Transverse colon (tissue), 4 donors: ENCODE results near the gene SPATA13. TPM values are rescaled to one million over a fixed set of nuclear protein-coding genes. Genes with fewer than 3 reads are reported as not detected.
"Not testable (repeated sequence)": the region's sequence is repeated elsewhere in the genome, so short reads cannot be mapped to it uniquely, and the experiment has no call there.

Experiments used
- DNase-seq: peaks from one replicate; pipeline ENCODE4 v3.0.0-alpha.2; 2019
- H3K27ac ChIP-seq, 4 donors: fragments of 200-600 bp; sonication (generic); 2 replicates each; pipeline ENCODE4 v1.5.1; 2016 to 2018; ENCODE audit warnings: inconsistent platforms in 4 of 4
- H3K27me3 ChIP-seq: fragments of 200-600 bp; sonication (generic); 2 replicates; pipeline ENCODE4 v1.5.1; 2017; ENCODE audit warnings: inconsistent platforms
- H3K36me3 ChIP-seq, 4 donors: fragments of 200-600 bp; sonication (generic); 2 replicates each; pipeline ENCODE4 v1.5.1; 2017 to 2019; ENCODE audit warnings: inconsistent platforms in 4 of 4
- H3K4me1 ChIP-seq, 4 donors: fragments of 200-600 bp; sonication (generic); 2 replicates each; pipeline ENCODE4 v1.5.1; 2017 to 2020; ENCODE audit warnings: inconsistent platforms in 4 of 4
- H3K4me3 ChIP-seq, 4 donors: fragments of 200-600 bp; sonication (generic); 1 replicate in 1 of 4; 2 replicates in 3 of 4; pipeline versions ENCODE4 v1.5.1 to v1.6.1; 2017 to 2019; ENCODE audit warnings: inconsistent platforms in 4 of 4
- H3K9me3 ChIP-seq, 2 donors: fragments of 200-600 bp; sonication (generic); 2 replicates each; pipeline ENCODE4 v1.5.1; 2017 to 2019; ENCODE audit warnings: inconsistent platforms in 2 of 2
- CTCF ChIP-seq, 5 experiments: fragments of 200-600 bp in 3 of 5; fragments of 450-650 bp in 2 of 5; sonication (generic) in 3 of 5; IDR thresholded peaks; 1 replicate in 2 of 5; 2 replicates in 3 of 5; pipeline ENCODE4 v1.5.1; 2016 to 2017; ENCODE audit warnings: antibody characterized with exemption in 5 of 5, inconsistent platforms in 3 of 5, mild to moderate bottlenecking in 2 of 5, moderate library complexity in 1 of 5
- EP300 ChIP-seq: sonication (generic); formaldehyde crosslinking; IDR thresholded peaks from one replicate; pipeline ENCODE4 v1.6.1; 2017; ENCODE audit warnings: antibody characterized with exemption, low read depth
- POLR2A ChIP-seq: fragments of 450-650 bp; IDR thresholded peaks from one replicate; pipeline ENCODE4 v1.6.1; 2016; ENCODE audit warnings: antibody characterized with exemption, mild to moderate bottlenecking, moderate library complexity
- POLR2AphosphoS5 ChIP-seq, 3 donors: sonication (generic); formaldehyde crosslinking; IDR thresholded peaks; one replicate each; pipeline ENCODE4 v1.6.1; 2016; ENCODE audit warnings: antibody characterized with exemption in 3 of 3
- WGBS, 2 donors: methylation state at CpG; one replicate each; pipeline ENCODE4 v1.1.5; 2018; ENCODE audit warnings: low coverage in 1 of 2; 5-methylcytosine and 5-hydroxymethylcytosine counted together
- in situ Hi-C, 4 donors: fragments of 200-750 bp; cut with MboI; loops; one replicate each; pipeline versions ENCODE4 v1.15.0 to v1.15.1; 2017; ENCODE audit warnings: low sequenced_read_pairs in 3 of 4, low pct_ligation_motif_present in 1 of 4, low pct_unique_long_range_greater_than_20kb in 1 of 4
- intact Hi-C: fragments of 100-400 bp; cut with DNase I; formaldehyde crosslinking; loops from one replicate; pipeline ENCODE4 v1.15.1; 2023; ENCODE audit warnings: low total_unique reads
- total RNA-seq, 4 donors: library from RNA; depleted of rRNA; stranded (reverse); fragments of >200 nt; gene quantifications; one replicate each; pipeline ENCODE4 v1.1.0, GENCODE V29; 2016

The SPATA13 gene
- total RNA-seq, 4 donors from 2014 or later, result 85.1 to 612 (median 228) TPM

GRCh38 chr13:24306632-24307031 lies 146.1 kb downstream of the SPATA13 start:
- intact Hi-C loops (no loop called here), in situ Hi-C loops (no loop called here)
- H3K36me3 ChIP-seq, result no peaks in the 10 kb centered on the region
- no peaks in the 10 kb centered on the region for H3K27me3 ChIP-seq
- TF ChIP-seq EP300, result no peak
- no peak for TF ChIP-seq POLR2AphosphoS5 (IDR thresholded peaks at IDR 0.05)
- TF ChIP-seq CTCF (IDR thresholded peaks at IDR 0.05), result no peak
- no peak for TF ChIP-seq POLR2A
- no peak overlapping the region for H3K4me3 ChIP-seq
- H3K9me3 ChIP-seq, result no peaks in the 10 kb centered on the region
- DNase-seq, result no peak
- peak overlapping the region in 1 of 4 donors; percentile 36 for H3K27ac ChIP-seq
- H3K4me1 ChIP-seq, result peaks cover 0 to 10% (median 3%) of the 10 kb centered on the region in 4 donors
- 79 to 88% methylated on average over 1 of the region's 1 CpG for WGBS, 2 donors

GRCh38 chr13:24307211-24308067 lies 146.9 kb downstream of the SPATA13 start:
- 58 to 80% methylated on average over 7 to 27 of the region's 27 CpGs for WGBS, 2 donors
- H3K9me3 ChIP-seq, result no peaks in the 10 kb centered on the region
- no peak overlapping the region for H3K4me3 ChIP-seq
- DNase-seq, result peak; percentile 33
- H3K27ac ChIP-seq, result peak overlapping the region in 2 of 4 donors; percentile 18 to 36
- H3K27me3 ChIP-seq, result no peaks in the 10 kb centered on the region
- H3K4me1 ChIP-seq, result peaks cover 0 to 10% (median 3%) of the 10 kb centered on the region in 4 donors
- in situ Hi-C loops (no loop called here), intact Hi-C loops (loop anchor here (1.0 kb wide), 1 partner anchor 26 kb away; no protein-coding TSS in a partner anchor)
- no peaks in the 10 kb centered on the region for H3K36me3 ChIP-seq
- no peak for TF ChIP-seq CTCF (IDR thresholded peaks at IDR 0.05)
- TF ChIP-seq EP300, result no peak
- TF ChIP-seq POLR2A, result no peak
- no peak for TF ChIP-seq POLR2AphosphoS5 (IDR thresholded peaks at IDR 0.05)

- TF ChIP-seq EP300 (no peak), POLR2A (no peak), POLR2AphosphoS5 (IDR thresholded peaks at IDR 0.05) (no peak), CTCF (IDR thresholded peaks at IDR 0.05) (no peak)
- intact Hi-C loops, result loop anchor here (1.0 kb wide), 1 partner anchor 27 kb away; no protein-coding TSS in a partner anchor
- no peaks in the 10 kb centered on the region for H3K36me3 ChIP-seq
- H3K27ac ChIP-seq, result no peak overlapping the region
- H3K27me3 ChIP-seq, result no peaks in the 10 kb centered on the region
- H3K9me3 ChIP-seq, result no peaks in the 10 kb centered on the region
- peaks cover 0 to 10% (median 3%) of the 10 kb centered on the region in 4 donors for H3K4me1 ChIP-seq
- 97% methylated on average over 32 of the region's 33 CpGs; no CpG with 5 or more reads in 1 of the 2 donors for WGBS, 2 donors
- in situ Hi-C loops, result no loop called here
- DNase-seq, result no peak
- no peak overlapping the region for H3K4me3 ChIP-seq
These were observed 147.5 kb downstream of the SPATA13 start for GRCh38 chr13:24308068-24308445.

- Histone ChIP-seq H3K4me1 (peaks cover 0 to 10% (median 3%) of the 10 kb centered on the region in 4 donors), H3K27me3 (no peaks in the 10 kb centered on the region), H3K9me3 (no peaks in the 10 kb centered on the region), H3K27ac (no peak overlapping the region), H3K4me3 (no peak overlapping the region), H3K36me3 (no peaks in the 10 kb centered on the region)
- WGBS, 2 donors, result 87 to 93% methylated on average over 3 to 37 of the region's 37 CpGs
- DNase-seq, result no peak
- intact Hi-C loops, result loop anchor here (1.0 kb wide), 1 partner anchor 27 kb away; no protein-coding TSS in a partner anchor
- in situ Hi-C loops, result no loop called here
- TF ChIP-seq POLR2AphosphoS5 (IDR thresholded peaks at IDR 0.05) (no peak), POLR2A (no peak), EP300 (no peak), CTCF (IDR thresholded peaks at IDR 0.05) (no peak)
These were observed 148.0 kb downstream of the SPATA13 start for GRCh38 chr13:24308488-24309020.

- H3K27ac ChIP-seq, H3K27me3 ChIP-seq, H3K36me3 ChIP-seq, DNase-seq, H3K9me3 ChIP-seq, H3K4me1 ChIP-seq, H3K4me3 ChIP-seq, in situ Hi-C loops, intact Hi-C loops: not testable (repeated sequence)
- 40 to 69% methylated on average over 1 to 2 of the region's 2 CpGs for WGBS, 2 donors
These were observed 148.8 kb downstream of the SPATA13 start, which contains the start of gene C1QTNF9 for GRCh38 chr13:24309300-24309699. TSS of gene C1QTNF9 (plus strand) at chr13:24309580. CDS start at chr13:24316004, 6,424 bp downstream.
